ENCODE results near the gene DLG4. TPM values are rescaled to one million over a fixed set of nuclear protein-coding genes. Genes with fewer than 3 reads are reported as not detected.

The DLG4 gene
- total and polyA plus RNA-seq, 2 donors (not counting 3 experiments of a cell fraction or from before 2014, with no cell fraction given): 14.9 to 34.6 TPM

DNA sequence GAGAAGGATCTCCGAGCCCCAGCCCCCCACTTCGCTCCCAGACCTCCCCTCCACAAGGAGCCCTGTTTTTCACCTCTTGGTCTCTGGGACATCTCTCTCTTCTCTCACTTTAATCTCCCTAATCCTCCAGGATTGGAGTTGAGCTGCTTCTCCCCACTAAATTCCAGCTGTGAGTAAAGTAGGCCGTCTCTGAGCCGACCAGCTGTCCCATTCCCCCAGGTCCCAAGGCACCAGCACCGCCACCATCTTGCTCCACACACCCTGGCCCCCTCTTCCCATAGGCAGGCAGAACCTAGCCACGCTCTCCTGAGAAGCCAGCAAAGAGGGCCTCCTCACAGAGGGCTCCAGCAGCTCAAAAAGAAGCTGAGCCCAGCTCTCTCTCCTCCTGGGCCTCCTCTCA, 878 bp downstream of the DLG4 start:
- dilution Hi-C loops (cut with MboI; ENCODE audit: extremely low pct_ligation_motif_present, low sequenced_read_pairs): no loop called here
- CTCF ChIA-PET: interaction anchor here (4.5 kb wide), 1 partner anchor 78 kb away, joined by 94 read pairs; no protein-coding TSS in a partner anchor

More for the DNA sequence above, 878 bp downstream of the DLG4 start:
- Histone ChIP-seq H3K79me2 (ENCODE audit: control insufficient read depth, insufficient read depth, low read length) (peaks cover 11% of the 10 kb centered on the region), H3K4me3 (replicated peaks in 1 of 3; ENCODE audit: insufficient read depth in 1 of 3, low read depth in 1 of 3, low read length in 3 of 3) (no peak overlapping the region), H3K4me1 (ENCODE audit: control insufficient read depth, extremely low read depth, insufficient read depth, low read length) (peaks cover 37% of the 10 kb centered on the region), H3K9me3 (replicated peaks; ENCODE audit: control insufficient read depth, insufficient read depth, low read length) (no peaks in the 10 kb centered on the region), H3K36me3 (ENCODE audit: control insufficient read depth in 2 of 2, extremely low read depth in 1 of 2, insufficient read depth in 2 of 2, low read length in 2 of 2) (peaks cover 14 to 20% of the 10 kb centered on the region in 2 experiments), H3K9ac (replicated peaks; ENCODE audit: extremely low read depth, insufficient read depth, low read length) (no peak overlapping the region), H3K27me3 (ENCODE audit: control insufficient read depth in 2 of 2, insufficient read depth in 2 of 2, low read length in 2 of 2) (no peaks in the 10 kb centered on the region), H4K20me1 (replicated peaks; ENCODE audit: control insufficient read depth, extremely low read depth, insufficient read depth, low read length) (no peaks in the 10 kb centered on the region), H3K9me1 (replicated peaks; ENCODE audit: control insufficient read depth, extremely low read depth, insufficient read depth, low read length) (no peaks in the 10 kb centered on the region), H2AFZ (ENCODE audit: low read depth, low read length) (no peak overlapping the region), H3K27ac (ENCODE audit: insufficient read depth, low read depth, low read length) (no peak overlapping the region), H3K4me2 (ENCODE audit: insufficient read depth, low read length) (no peak overlapping the region)
- BruUV-seq (replicated peaks): no TSS peak
- POLR2A ChIA-PET: interaction anchor here (0.5 kb wide), 1 partner anchor 111 kb away, joined by 5 read pairs; the partner anchor contains the start of gene NEURL4
- TF ChIP-seq POLR2A (IDR thresholded peaks at IDR 0.05; ENCODE audit: low read depth, low read length) (no peak), EZH2 (IDR thresholded peaks at IDR 0.05; ENCODE audit: borderline replicate concordance, low read depth, low read length, severe bottlenecking) (no peak), POLR2AphosphoS5 (IDR thresholded peaks at IDR 0.05; ENCODE audit: insufficient read depth, low read depth, low read length) (no peak), FOS (IDR thresholded peaks at IDR 0.05; ENCODE audit: borderline replicate concordance, insufficient read depth, low read length) (no peak), MYC (IDR thresholded peaks at IDR 0.05; ENCODE audit: low read depth, low read length) (no peak), GATA2 (IDR thresholded peaks at IDR 0.05; ENCODE audit: insufficient read depth, insufficient read length, low read depth, low read length) (no peak), JUN (IDR thresholded peaks at IDR 0.05; ENCODE audit: borderline replicate concordance, insufficient read depth, insufficient read length, low read depth) (no peak)
- TF ChIP-seq, protein P1, sequence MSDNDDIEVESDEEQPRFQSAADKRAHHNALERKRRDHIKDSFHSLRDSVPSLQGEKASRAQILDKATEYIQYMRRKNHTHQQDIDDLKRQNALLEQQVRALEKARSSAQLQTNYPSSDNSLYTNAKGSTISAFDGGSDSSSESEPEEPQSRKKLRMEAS (IDR thresholded peaks at IDR 0.05; ENCODE audit: insufficient read depth, insufficient read length): no peak
- TF ChIP-seq, protein P2, sequence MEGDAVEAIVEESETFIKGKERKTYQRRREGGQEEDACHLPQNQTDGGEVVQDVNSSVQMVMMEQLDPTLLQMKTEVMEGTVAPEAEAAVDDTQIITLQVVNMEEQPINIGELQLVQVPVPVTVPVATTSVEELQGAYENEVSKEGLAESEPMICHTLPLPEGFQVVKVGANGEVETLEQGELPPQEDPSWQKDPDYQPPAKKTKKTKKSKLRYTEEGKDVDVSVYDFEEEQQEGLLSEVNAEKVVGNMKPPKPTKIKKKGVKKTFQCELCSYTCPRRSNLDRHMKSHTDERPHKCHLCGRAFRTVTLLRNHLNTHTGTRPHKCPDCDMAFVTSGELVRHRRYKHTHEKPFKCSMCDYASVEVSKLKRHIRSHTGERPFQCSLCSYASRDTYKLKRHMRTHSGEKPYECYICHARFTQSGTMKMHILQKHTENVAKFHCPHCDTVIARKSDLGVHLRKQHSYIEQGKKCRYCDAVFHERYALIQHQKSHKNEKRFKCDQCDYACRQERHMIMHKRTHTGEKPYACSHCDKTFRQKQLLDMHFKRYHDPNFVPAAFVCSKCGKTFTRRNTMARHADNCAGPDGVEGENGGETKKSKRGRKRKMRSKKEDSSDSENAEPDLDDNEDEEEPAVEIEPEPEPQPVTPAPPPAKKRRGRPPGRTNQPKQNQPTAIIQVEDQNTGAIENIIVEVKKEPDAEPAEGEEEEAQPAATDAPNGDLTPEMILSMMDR (IDR thresholded peaks at IDR 0.05; ENCODE audit: extremely low read depth in 1 of 2, insufficient read depth in 1 of 2, low read depth in 1 of 2, low read length in 2 of 2): no peak
- DNase-seq (ENCODE audit: low read depth, low spot score) (no peak), FAIRE-seq (no peak)
- intact Hi-C loops (cut with micrococcal nuclease): loop anchor here (1.0 kb wide), 1 partner anchor 41 kb away; no protein-coding TSS in a partner anchor

All from endothelial cell of umbilical vein (primary cell).